ENCODE results near the gene SELENOP. TPM values are rescaled to one million over a fixed set of nuclear protein-coding genes. Genes with fewer than 3 reads are reported as not detected.

The SELENOP gene
- polyA plus RNA-seq, 1 donor: 2,350 TPM

GRCh38 chr5:42772265-42772993 lies 39.3 kb downstream of the SELENOP start:
- no peak overlapping the region for H3K4me3 ChIP-seq (ENCODE audit: low read length)
- H3K27me3 ChIP-seq (ENCODE audit: control insufficient read depth, insufficient read depth, low read length): no peaks in the 10 kb centered on the region

GRCh38 chr5:42770003-42770402 lies 41.7 kb downstream of the SELENOP start:
- Histone ChIP-seq H3K9me3 (ENCODE audit: control insufficient read depth, low read depth, low read length) (no peaks in the 10 kb centered on the region), H3K27ac (ENCODE audit: low read length) (no peak overlapping the region), H3K36me3 (ENCODE audit: control insufficient read depth, insufficient read depth, low read length) (no peaks in the 10 kb centered on the region), H3K27me3 (ENCODE audit: control insufficient read depth, insufficient read depth, low read length) (no peaks in the 10 kb centered on the region), H3K4me1 (ENCODE audit: control insufficient read depth, insufficient read depth, low read length) (no peaks in the 10 kb centered on the region), H3K4me3 (ENCODE audit: low read length) (no peak overlapping the region)
- no peak for DNase-seq

More at GRCh38 chr5:42772265-42772993, 39.3 kb downstream of the SELENOP start:
- H3K27ac ChIP-seq (ENCODE audit: low read length): no peak overlapping the region
- H3K9me3 ChIP-seq (ENCODE audit: control insufficient read depth, low read depth, low read length): no peaks in the 10 kb centered on the region
- no peaks in the 10 kb centered on the region for H3K4me1 ChIP-seq (ENCODE audit: control insufficient read depth, insufficient read depth, low read length)
- 89% methylated on average over 3 of the region's 13 CpGs for WGBS (ENCODE audit: insufficient coverage, low lambda C conversion rate)
- no peak for DNase-seq
- H3K36me3 ChIP-seq (ENCODE audit: control insufficient read depth, insufficient read depth, low read length): no peaks in the 10 kb centered on the region

- 14% methylated on average over 1 of the region's 1 CpG for WGBS (ENCODE audit: insufficient coverage, low lambda C conversion rate)
- Histone ChIP-seq H3K4me3 (ENCODE audit: low read length) (no peak overlapping the region), H3K4me1 (ENCODE audit: control insufficient read depth, insufficient read depth, low read length) (no peaks in the 10 kb centered on the region)
Observed at GRCh38 chr5:42768106-42768504, 43.6 kb downstream of the SELENOP start.

GRCh38 chr5:42767491-42768105 lies 44.1 kb downstream of the SELENOP start:
- Histone ChIP-seq H3K36me3 (ENCODE audit: control insufficient read depth, insufficient read depth, low read length) (no peaks in the 10 kb centered on the region), H3K4me1 (ENCODE audit: control insufficient read depth, insufficient read depth, low read length) (no peaks in the 10 kb centered on the region), H3K27me3 (ENCODE audit: control insufficient read depth, insufficient read depth, low read length) (no peaks in the 10 kb centered on the region), H3K4me3 (ENCODE audit: low read length) (no peak overlapping the region), H3K27ac (ENCODE audit: low read length) (no peak overlapping the region), H3K9me3 (ENCODE audit: control insufficient read depth, low read depth, low read length) (no peaks in the 10 kb centered on the region)
- WGBS (ENCODE audit: insufficient coverage, low lambda C conversion rate): 50% methylated on average over 1 of the region's 3 CpGs
- DNase-seq: peak in 1 of 2 donors; percentile 13

More at GRCh38 chr5:42768106-42768504, 43.6 kb downstream of the SELENOP start:
- no peaks in the 10 kb centered on the region for H3K36me3 ChIP-seq (ENCODE audit: control insufficient read depth, insufficient read depth, low read length)
- no peak for DNase-seq
- no peaks in the 10 kb centered on the region for H3K27me3 ChIP-seq (ENCODE audit: control insufficient read depth, insufficient read depth, low read length)
- no peak overlapping the region for H3K27ac ChIP-seq (ENCODE audit: low read length)
- no peaks in the 10 kb centered on the region for H3K9me3 ChIP-seq (ENCODE audit: control insufficient read depth, low read depth, low read length)

GRCh38 chr5:42761791-42762190 lies 49.9 kb downstream of the SELENOP start:
- Histone ChIP-seq H3K27ac (ENCODE audit: low read length) (no peak overlapping the region), H3K27me3 (ENCODE audit: control insufficient read depth, insufficient read depth, low read length) (peaks cover 4% of the 10 kb centered on the region), H3K9me3 (ENCODE audit: control insufficient read depth, low read depth, low read length) (no peaks in the 10 kb centered on the region), H3K36me3 (ENCODE audit: control insufficient read depth, insufficient read depth, low read length) (no peaks in the 10 kb centered on the region), H3K4me3 (ENCODE audit: low read length) (no peak overlapping the region), H3K4me1 (ENCODE audit: control insufficient read depth, insufficient read depth, low read length) (no peaks in the 10 kb centered on the region)
- WGBS (ENCODE audit: insufficient coverage, low lambda C conversion rate): 100% methylated on average over 1 of the region's 1 CpG
- no peak for DNase-seq

GRCh38 chr5:42760426-42760825 lies 51.3 kb downstream of the SELENOP start:
- no peaks in the 10 kb centered on the region for H3K36me3 ChIP-seq (ENCODE audit: control insufficient read depth, insufficient read depth, low read length)

GRCh38 chr5:42759456-42759855 lies 52.2 kb downstream of the SELENOP start:
- Histone ChIP-seq H3K9me3 (ENCODE audit: control insufficient read depth, low read depth, low read length) (no peaks in the 10 kb centered on the region), H3K27me3 (ENCODE audit: control insufficient read depth, insufficient read depth, low read length) (peaks cover 4% of the 10 kb centered on the region), H3K36me3 (ENCODE audit: control insufficient read depth, insufficient read depth, low read length) (no peaks in the 10 kb centered on the region), H3K4me3 (ENCODE audit: low read length) (no peak overlapping the region), H3K4me1 (ENCODE audit: control insufficient read depth, insufficient read depth, low read length) (no peaks in the 10 kb centered on the region), H3K27ac (ENCODE audit: low read length) (no peak overlapping the region)
- no CpG with 5 or more reads among the region's 2 CpGs for WGBS (ENCODE audit: insufficient coverage, low lambda C conversion rate)
- DNase-seq: no peak

More at GRCh38 chr5:42760426-42760825, 51.3 kb downstream of the SELENOP start:
- 96% methylated on average over 4 of the region's 4 CpGs for WGBS (ENCODE audit: insufficient coverage, low lambda C conversion rate)
- Histone ChIP-seq H3K9me3 (ENCODE audit: control insufficient read depth, low read depth, low read length) (no peaks in the 10 kb centered on the region), H3K27me3 (ENCODE audit: control insufficient read depth, insufficient read depth, low read length) (peaks cover 4% of the 10 kb centered on the region), H3K4me1 (ENCODE audit: control insufficient read depth, insufficient read depth, low read length) (no peaks in the 10 kb centered on the region), H3K27ac (ENCODE audit: low read length) (no peak overlapping the region), H3K4me3 (ENCODE audit: low read length) (no peak overlapping the region)
- DNase-seq: no peak

GRCh38 chr5:42756606-42757601 lies 54.8 kb downstream of the SELENOP start, which contains the start of gene CCDC152:
TSS of gene CCDC152 (plus strand) at chr5:42756818. CDS start at chr5:42759122, 2,304 bp downstream.
- H3K27ac ChIP-seq (ENCODE audit: low read length): no peak within 1 kb of the TSS
- DNase-seq: peak in 1 of 2 donors; percentile 15
- H3K27me3 ChIP-seq (ENCODE audit: control insufficient read depth, insufficient read depth, low read length): peaks cover 4% of the 10 kb centered on the region
- no peaks in the 10 kb centered on the region for H3K4me1 ChIP-seq (ENCODE audit: control insufficient read depth, insufficient read depth, low read length)
- no peaks in the 10 kb centered on the region for H3K36me3 ChIP-seq (ENCODE audit: control insufficient read depth, insufficient read depth, low read length)
- H3K9me3 ChIP-seq (ENCODE audit: control insufficient read depth, low read depth, low read length): no peaks in the 10 kb centered on the region
- peak within 1 kb of the TSS; percentile 5 for H3K4me3 ChIP-seq (ENCODE audit: low read length)
- WGBS (ENCODE audit: insufficient coverage, low lambda C conversion rate): 54% methylated on average over 3 of the region's 35 CpGs

- H3K27ac ChIP-seq (ENCODE audit: low read length): no peak overlapping the region
- DNase-seq: no peak
- H3K4me1 ChIP-seq (ENCODE audit: control insufficient read depth, insufficient read depth, low read length): no peaks in the 10 kb centered on the region
- no peak overlapping the region for H3K4me3 ChIP-seq (ENCODE audit: low read length)
- peaks cover 4% of the 10 kb centered on the region for H3K27me3 ChIP-seq (ENCODE audit: control insufficient read depth, insufficient read depth, low read length)
- no peaks in the 10 kb centered on the region for H3K9me3 ChIP-seq (ENCODE audit: control insufficient read depth, low read depth, low read length)
- H3K36me3 ChIP-seq (ENCODE audit: control insufficient read depth, insufficient read depth, low read length): no peaks in the 10 kb centered on the region
- 100% methylated on average over 1 of the region's 3 CpGs for WGBS (ENCODE audit: insufficient coverage, low lambda C conversion rate)
Observed at GRCh38 chr5:42753099-42753498, 58.6 kb downstream of the SELENOP start.

- H3K27me3 ChIP-seq (ENCODE audit: control insufficient read depth, insufficient read depth, low read length): no peaks in the 10 kb centered on the region
- no CpG with 5 or more reads among the region's 5 CpGs for WGBS (ENCODE audit: insufficient coverage, low lambda C conversion rate)
- H3K36me3 ChIP-seq (ENCODE audit: control insufficient read depth, insufficient read depth, low read length): no peaks in the 10 kb centered on the region
- no peak for DNase-seq
- H3K9me3 ChIP-seq (ENCODE audit: control insufficient read depth, low read depth, low read length): no peaks in the 10 kb centered on the region
- no peak overlapping the region for H3K27ac ChIP-seq (ENCODE audit: low read length)
- H3K4me3 ChIP-seq (ENCODE audit: low read length): no peak overlapping the region
- H3K4me1 ChIP-seq (ENCODE audit: control insufficient read depth, insufficient read depth, low read length): no peaks in the 10 kb centered on the region
Observed at GRCh38 chr5:42751044-42751443, 60.6 kb downstream of the SELENOP start.

Measured in large intestine (tissue), 3 donors.